ENCODE data around the gene CST7. TPM values are rescaled to one million over a fixed set of nuclear protein-coding genes. Genes with fewer than 3 reads are reported as not detected.

CST7 gene
- total RNA-seq, 1 donor from 2014 or later, result not detected

DNA sequence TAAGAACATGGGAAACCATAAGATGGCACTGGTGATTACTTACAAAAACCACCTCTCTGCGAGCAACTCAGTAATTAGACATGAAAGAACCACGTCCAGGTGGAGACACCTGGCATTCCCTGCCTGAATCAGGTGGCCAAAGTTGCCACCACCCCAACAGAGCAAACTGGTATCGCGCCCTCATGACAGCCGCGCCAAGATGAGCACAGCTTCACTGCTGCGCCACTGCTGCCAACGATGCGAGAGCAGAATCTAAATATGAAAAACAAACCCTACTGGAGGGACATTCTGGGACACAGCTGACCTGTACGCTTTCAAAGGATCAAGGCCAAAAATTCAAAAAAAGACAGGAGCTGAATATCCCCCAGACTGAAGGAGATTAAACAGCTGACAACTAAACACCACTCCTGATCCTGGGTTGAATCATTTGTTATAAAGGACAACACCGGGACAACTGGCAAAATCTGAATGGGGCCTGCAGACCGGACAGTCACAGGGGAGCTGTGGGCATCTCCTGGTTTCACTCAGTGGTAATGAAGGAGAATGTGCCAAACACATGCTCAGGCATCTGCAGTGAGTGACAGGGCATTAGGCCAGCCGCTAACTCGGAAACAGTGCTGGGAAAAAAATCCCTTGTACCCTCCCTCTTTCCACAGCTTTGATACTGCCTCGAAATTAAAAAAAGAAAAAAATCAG lies 17.4 kb downstream of the CST7 start:
- DNase-seq (ENCODE audit: low read depth), result no peak
- H3K4me3 ChIP-seq (ENCODE audit: low read depth, low read length), result no peak overlapping the region
- H3K36me3 ChIP-seq (ENCODE audit: control insufficient read depth, insufficient read depth, low read length), result no peaks in the 10 kb centered on the region
- TF ChIP-seq, protein P1, sequence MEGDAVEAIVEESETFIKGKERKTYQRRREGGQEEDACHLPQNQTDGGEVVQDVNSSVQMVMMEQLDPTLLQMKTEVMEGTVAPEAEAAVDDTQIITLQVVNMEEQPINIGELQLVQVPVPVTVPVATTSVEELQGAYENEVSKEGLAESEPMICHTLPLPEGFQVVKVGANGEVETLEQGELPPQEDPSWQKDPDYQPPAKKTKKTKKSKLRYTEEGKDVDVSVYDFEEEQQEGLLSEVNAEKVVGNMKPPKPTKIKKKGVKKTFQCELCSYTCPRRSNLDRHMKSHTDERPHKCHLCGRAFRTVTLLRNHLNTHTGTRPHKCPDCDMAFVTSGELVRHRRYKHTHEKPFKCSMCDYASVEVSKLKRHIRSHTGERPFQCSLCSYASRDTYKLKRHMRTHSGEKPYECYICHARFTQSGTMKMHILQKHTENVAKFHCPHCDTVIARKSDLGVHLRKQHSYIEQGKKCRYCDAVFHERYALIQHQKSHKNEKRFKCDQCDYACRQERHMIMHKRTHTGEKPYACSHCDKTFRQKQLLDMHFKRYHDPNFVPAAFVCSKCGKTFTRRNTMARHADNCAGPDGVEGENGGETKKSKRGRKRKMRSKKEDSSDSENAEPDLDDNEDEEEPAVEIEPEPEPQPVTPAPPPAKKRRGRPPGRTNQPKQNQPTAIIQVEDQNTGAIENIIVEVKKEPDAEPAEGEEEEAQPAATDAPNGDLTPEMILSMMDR (IDR thresholded peaks at IDR 0.05; ENCODE audit: insufficient read depth, low read length, poor library complexity, severe bottlenecking), result no peak
- no peaks in the 10 kb centered on the region for H3K27me3 ChIP-seq (ENCODE audit: control insufficient read depth, insufficient read depth, low read length)

DNA sequence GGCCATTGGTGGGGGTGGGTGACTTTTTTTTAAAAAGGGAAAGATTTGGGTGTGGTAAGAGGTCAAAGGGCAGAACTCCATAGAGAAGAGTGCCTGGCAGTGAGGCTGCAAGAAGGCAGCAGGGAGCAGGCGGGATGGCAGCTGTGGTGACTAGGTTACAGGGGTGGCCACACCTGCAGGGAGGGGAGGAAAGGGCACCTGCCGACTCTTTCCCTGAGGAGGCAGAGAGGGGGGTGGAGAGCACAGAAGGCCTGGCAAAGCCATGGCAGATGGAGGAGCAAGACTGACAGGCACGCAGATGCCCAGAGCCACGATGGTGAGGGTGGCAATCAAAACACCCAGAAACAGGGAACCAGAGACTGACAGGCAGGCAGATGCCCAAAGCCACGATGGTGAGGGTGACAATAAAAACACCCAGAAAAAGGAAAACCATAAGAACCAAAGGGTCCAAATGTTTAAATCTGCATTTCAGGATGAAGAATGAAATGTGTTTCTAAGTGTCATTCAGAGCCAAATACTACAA lies 19.3 kb downstream of the CST7 start:
- TF ChIP-seq, protein P1 (IDR thresholded peaks at IDR 0.05; ENCODE audit: insufficient read depth, low read length, poor library complexity, severe bottlenecking), result no peak
- no peaks in the 10 kb centered on the region for H3K27me3 ChIP-seq (ENCODE audit: control insufficient read depth, insufficient read depth, low read length)
- no peak overlapping the region for H3K4me3 ChIP-seq (ENCODE audit: low read depth, low read length)
- no peak for DNase-seq (ENCODE audit: low read depth)
- H3K36me3 ChIP-seq (ENCODE audit: control insufficient read depth, insufficient read depth, low read length), result no peaks in the 10 kb centered on the region

DNA sequence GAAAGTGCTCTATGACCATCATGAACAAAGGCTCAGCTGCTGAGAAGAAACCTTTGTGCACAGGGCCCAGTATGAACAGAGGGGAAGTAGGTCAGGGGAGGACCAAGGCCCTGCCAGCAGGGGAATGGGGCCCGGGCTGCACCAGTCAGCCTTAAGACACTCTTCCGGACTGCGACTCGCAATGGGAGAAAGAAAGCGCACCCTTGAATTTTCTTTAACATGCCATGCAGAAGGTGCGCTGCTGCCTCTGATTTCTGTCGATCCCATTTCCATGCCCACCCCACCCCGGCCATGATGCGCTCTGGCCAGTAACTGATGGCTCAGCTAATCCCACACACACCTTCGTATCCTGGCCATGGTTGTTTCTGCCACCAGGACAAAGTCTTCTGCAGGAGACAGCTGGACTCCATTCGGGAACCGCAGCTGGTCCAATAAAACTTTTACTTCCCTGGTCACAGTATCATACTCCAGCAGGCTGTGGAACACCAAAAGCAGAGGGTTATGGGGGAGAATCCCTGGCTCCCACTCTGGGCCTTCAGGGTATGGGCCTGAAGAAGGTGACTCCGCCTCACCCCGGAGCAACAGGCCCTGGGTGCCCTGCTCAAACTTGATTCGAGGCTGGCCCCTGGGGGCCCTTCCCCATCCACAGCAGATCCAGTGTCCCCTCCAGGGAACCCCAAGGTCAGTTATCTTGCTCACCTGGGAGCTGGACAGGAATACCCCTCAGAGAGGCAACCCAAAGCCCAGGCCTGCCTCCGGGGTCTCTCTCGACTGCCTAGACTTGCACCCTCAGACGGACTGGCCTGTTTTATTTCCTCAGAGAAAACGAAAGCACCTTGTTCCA lies 20.3 kb downstream of the CST7 start:
- TF ChIP-seq, protein P1 (IDR thresholded peaks at IDR 0.05; ENCODE audit: insufficient read depth, low read length, poor library complexity, severe bottlenecking), result no peak
- no peak overlapping the region for H3K4me3 ChIP-seq (ENCODE audit: low read depth, low read length)
- no peaks in the 10 kb centered on the region for H3K36me3 ChIP-seq (ENCODE audit: control insufficient read depth, insufficient read depth, low read length)
- DNase-seq (ENCODE audit: low read depth), result no peak
- H3K27me3 ChIP-seq (ENCODE audit: control insufficient read depth, insufficient read depth, low read length), result no peaks in the 10 kb centered on the region

DNA sequence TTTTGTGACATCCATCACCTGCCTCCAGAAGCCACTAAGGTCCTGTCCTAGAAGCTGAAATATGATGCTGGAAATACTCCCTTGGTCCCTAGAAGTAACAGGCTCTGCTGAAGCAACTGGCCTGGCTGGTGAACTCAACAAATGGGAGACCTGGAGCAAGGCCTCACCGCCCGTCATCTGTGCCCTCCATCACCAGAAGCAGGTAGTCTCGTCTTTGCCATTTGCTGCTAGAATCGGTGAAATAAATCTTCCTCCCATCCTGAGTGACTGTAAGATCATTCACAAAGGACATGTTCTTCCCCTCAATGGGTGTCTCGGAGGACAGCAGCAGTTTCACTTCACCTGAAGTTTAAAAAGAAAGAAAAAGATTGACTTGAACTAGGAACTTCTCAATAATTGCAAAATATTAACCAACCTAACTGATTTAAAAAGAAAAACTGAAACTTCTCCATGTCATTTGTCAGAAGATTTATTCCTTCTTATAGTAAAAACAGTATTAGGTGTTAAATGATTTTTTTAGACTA lies 21.0 kb downstream of the CST7 start:
- TF ChIP-seq, protein P1 (IDR thresholded peaks at IDR 0.05; ENCODE audit: insufficient read depth, low read length, poor library complexity, severe bottlenecking), result no peak
- DNase-seq (ENCODE audit: low read depth), result no peak
- H3K36me3 ChIP-seq (ENCODE audit: control insufficient read depth, insufficient read depth, low read length), result no peaks in the 10 kb centered on the region
- H3K4me3 ChIP-seq (ENCODE audit: low read depth, low read length), result no peak overlapping the region
- H3K27me3 ChIP-seq (ENCODE audit: control insufficient read depth, insufficient read depth, low read length), result no peaks in the 10 kb centered on the region

DNA sequence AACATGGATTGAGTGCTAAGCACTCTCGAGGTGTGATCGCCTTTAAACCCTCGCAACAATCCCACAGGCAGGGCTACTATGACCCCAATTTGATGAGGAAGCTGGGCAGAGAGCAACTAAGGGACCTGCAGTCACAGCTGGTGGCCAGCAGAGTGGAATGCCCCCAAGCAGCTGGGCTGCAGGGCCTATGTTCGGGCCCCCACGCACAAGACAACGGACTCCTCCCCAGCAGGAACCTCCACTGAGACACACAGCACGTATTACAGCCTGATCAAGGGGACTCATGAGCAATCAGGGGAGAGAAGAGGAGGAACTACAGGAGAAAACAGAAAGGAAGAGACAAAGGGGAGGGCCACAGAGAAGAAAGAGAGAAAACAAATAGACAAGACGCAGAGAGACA lies 21.7 kb downstream of the CST7 start:
- Histone ChIP-seq H3K4me3 (ENCODE audit: low read depth, low read length) (no peak overlapping the region), H3K36me3 (ENCODE audit: control insufficient read depth, insufficient read depth, low read length) (no peaks in the 10 kb centered on the region), H3K27me3 (ENCODE audit: control insufficient read depth, insufficient read depth, low read length) (no peaks in the 10 kb centered on the region)
- TF ChIP-seq, protein P1 (IDR thresholded peaks at IDR 0.05; ENCODE audit: insufficient read depth, low read length, poor library complexity, severe bottlenecking), result no peak
- DNase-seq (ENCODE audit: low read depth), result no peak

All from kidney epithelial cell (primary cell).